Measurements from ENCODE around the gene FERD3L. TPM values are rescaled to one million over a fixed set of nuclear protein-coding genes. Genes with fewer than 3 reads are reported as not detected.

Gene FERD3L
- total RNA-seq, 1 experiment from 2014 or later = not detected

DNA sequence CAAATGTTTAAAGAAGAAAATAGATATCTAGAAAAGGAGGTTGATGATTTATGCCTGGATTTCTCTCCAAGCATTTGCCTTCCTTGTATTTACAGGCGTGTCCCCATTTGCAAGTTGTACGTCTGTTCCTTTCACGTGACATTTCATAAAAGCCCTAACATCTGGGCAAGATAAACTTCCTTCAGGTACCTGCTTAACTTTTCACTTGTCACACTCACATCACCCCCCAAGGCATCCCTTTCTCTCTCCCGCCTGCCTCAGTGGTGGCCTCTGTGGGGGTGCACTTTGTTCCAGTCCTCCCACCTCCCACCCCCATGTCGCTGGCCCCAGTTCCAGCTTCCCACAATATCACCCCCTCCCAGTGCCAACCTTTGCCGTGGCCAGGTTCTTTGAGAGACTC lies 34.4 kb downstream of the FERD3L start:
- ATAC-seq (no peak), DNase-seq (ENCODE audit: low read depth, low spot score) (no peak)
- ChIA-PET POLR2A (no interaction called here), CTCF (no interaction called here)
- intact Hi-C loops (cut with micrococcal nuclease; ENCODE audit: unreplicated experiment) = no loop called here
- no peaks in the 10 kb centered on the region for H3K4me1 ChIP-seq (ENCODE audit: control insufficient read depth, insufficient read depth, low read length)
- H3K4me3 ChIP-seq (ENCODE audit: low read depth in 2 of 2, low read length in 2 of 2) = no peak overlapping the region
- in situ Hi-C loops (cut with HindIII; ENCODE audit: low pct_unique_long_range_greater_than_20kb, low sequenced_read_pairs) = no loop called here
- BruUV-seq (replicated peaks) = no TSS peak
- no peaks in the 10 kb centered on the region for H3K36me3 ChIP-seq (ENCODE audit: control insufficient read depth, insufficient read depth, low read length)
- H3K9me3 ChIP-seq (ENCODE audit: control insufficient read depth, insufficient read depth, low read depth, low read length) = peaks cover under 1% of the 10 kb centered on the region; the same call in 1 of the 2 replicates
- no peaks in the 10 kb centered on the region for H3K27me3 ChIP-seq (ENCODE audit: control insufficient read depth, insufficient read depth, low read length)
- H3K27ac ChIP-seq (ENCODE audit: low read length) = no peak overlapping the region
- TF ChIP-seq REST (IDR thresholded peaks at IDR 0.05; ENCODE audit: insufficient read depth in 1 of 2, low read depth in 2 of 2, low read length in 1 of 2) = no peak
- no peak for TF ChIP-seq POLR2AphosphoS5 (IDR thresholded peaks at IDR 0.05; ENCODE audit: low read depth, low read length)
- TF ChIP-seq TCF7L2 (IDR thresholded peaks at IDR 0.05; ENCODE audit: low read depth, low read length) = no peak
- TF ChIP-seq SIN3A (IDR thresholded peaks at IDR 0.05; ENCODE audit: borderline replicate concordance, insufficient read depth, low read depth, low read length) = no peak
- TF ChIP-seq, protein P1, sequence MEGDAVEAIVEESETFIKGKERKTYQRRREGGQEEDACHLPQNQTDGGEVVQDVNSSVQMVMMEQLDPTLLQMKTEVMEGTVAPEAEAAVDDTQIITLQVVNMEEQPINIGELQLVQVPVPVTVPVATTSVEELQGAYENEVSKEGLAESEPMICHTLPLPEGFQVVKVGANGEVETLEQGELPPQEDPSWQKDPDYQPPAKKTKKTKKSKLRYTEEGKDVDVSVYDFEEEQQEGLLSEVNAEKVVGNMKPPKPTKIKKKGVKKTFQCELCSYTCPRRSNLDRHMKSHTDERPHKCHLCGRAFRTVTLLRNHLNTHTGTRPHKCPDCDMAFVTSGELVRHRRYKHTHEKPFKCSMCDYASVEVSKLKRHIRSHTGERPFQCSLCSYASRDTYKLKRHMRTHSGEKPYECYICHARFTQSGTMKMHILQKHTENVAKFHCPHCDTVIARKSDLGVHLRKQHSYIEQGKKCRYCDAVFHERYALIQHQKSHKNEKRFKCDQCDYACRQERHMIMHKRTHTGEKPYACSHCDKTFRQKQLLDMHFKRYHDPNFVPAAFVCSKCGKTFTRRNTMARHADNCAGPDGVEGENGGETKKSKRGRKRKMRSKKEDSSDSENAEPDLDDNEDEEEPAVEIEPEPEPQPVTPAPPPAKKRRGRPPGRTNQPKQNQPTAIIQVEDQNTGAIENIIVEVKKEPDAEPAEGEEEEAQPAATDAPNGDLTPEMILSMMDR (IDR thresholded peaks at IDR 0.05) = no peak

DNA sequence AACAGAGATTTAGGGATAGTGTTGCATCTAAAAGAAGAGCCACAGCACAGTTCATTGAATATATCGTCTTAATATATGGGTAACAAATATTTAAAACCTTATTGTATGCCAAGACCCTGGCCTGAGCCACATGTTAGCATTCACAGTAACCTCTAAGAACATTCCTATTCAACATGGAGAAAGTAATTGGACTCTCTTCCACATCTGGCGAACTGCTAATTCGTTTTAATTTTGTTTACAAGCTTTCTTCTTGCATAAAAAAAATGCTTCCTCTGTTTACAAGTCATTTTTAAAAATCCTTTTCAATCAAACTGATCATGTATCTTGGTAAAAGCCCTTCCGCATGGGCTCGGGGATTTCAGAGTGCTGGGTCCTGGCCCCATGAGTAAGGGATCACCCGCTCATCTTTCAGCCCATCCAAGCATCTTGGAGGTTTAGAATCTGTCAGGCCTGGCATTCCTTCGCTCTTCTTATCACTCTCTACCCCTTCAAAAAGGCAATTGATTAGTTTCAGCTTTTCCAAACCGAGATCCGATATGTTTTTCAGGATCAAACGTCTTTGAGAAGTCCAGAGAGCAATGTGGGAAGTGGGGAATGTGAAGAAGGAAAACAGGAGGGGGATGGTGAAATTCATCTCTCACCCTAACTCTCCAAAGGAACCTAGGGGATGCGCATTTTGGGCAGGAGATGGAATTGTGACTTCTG lies 35.0 kb downstream of the FERD3L start:
- in situ Hi-C loops (cut with HindIII; ENCODE audit: low pct_unique_long_range_greater_than_20kb, low sequenced_read_pairs) = no loop called here
- no peaks in the 10 kb centered on the region; the same call in 1 of the 2 replicates for H3K9me3 ChIP-seq (ENCODE audit: control insufficient read depth, insufficient read depth, low read depth, low read length)
- TF ChIP-seq SIN3A (IDR thresholded peaks at IDR 0.05; ENCODE audit: borderline replicate concordance, insufficient read depth, low read depth, low read length) (no peak), TCF7L2 (IDR thresholded peaks at IDR 0.05; ENCODE audit: low read depth, low read length) (no peak), REST (IDR thresholded peaks at IDR 0.05; ENCODE audit: insufficient read depth in 1 of 2, low read depth in 2 of 2, low read length in 1 of 2) (no peak), POLR2AphosphoS5 (IDR thresholded peaks at IDR 0.05; ENCODE audit: low read depth, low read length) (no peak)
- TF ChIP-seq, protein P1 (IDR thresholded peaks at IDR 0.05) = no peak
- H3K36me3 ChIP-seq (ENCODE audit: control insufficient read depth, insufficient read depth, low read length) = no peaks in the 10 kb centered on the region
- no peaks in the 10 kb centered on the region for H3K4me1 ChIP-seq (ENCODE audit: control insufficient read depth, insufficient read depth, low read length)
- no peak overlapping the region for H3K27ac ChIP-seq (ENCODE audit: low read length)
- ChIA-PET CTCF (no interaction called here), POLR2A (no interaction called here)
- no peak overlapping the region for H3K4me3 ChIP-seq (ENCODE audit: low read depth in 2 of 2, low read length in 2 of 2)
- DNase-seq (ENCODE audit: low read depth, low spot score) (no peak), ATAC-seq (no peak)
- no TSS peak for BruUV-seq (replicated peaks)
- intact Hi-C loops (cut with micrococcal nuclease; ENCODE audit: unreplicated experiment) = no loop called here
- H3K27me3 ChIP-seq (ENCODE audit: control insufficient read depth, insufficient read depth, low read length) = no peaks in the 10 kb centered on the region

All from Panc1 (cell line).